WTC11 (cell line): ENCODE results near the gene PDXK. TPM values are rescaled to one million over a fixed set of nuclear protein-coding genes. Genes with fewer than 3 reads are reported as not detected.

ENCODE experiments used
- ATAC-seq: fragments of 200-7000 bp; cut with Tn5 transposase; 2 replicates; pipeline ENCODE4 v1.10.0; 2021; ENCODE audit warnings: mild to moderate bottlenecking, moderate library complexity
- CTCF ChIA-PET: fragments of 300-600 bp; sonication (Branson Sonifier 250); formaldehyde crosslinking; loops from one replicate; lab custom pipeline; 2021; ENCODE audit warnings: antibody characterized with exemption; lab: Charles Lee
- POLR2A ChIA-PET: fragments of 350-600 bp; sonication (Branson Sonifier 250); formaldehyde crosslinking; loops from one replicate; lab custom pipeline; 2021; ENCODE audit warnings: antibody characterized with exemption; lab: Charles Lee
- DNase-seq: peaks from one replicate; pipeline ENCODE4 v3.0.0; 2021; ENCODE audit warnings: low spot score
- H3K27ac Mint-ChIP-seq: 2 replicates; pipeline ENCODE4 v1.8.0; 2021; ENCODE audit warnings: mixed read lengths
- H3K27me3 Mint-ChIP-seq: 2 replicates; pipeline ENCODE4 v1.8.0; 2021; ENCODE audit warnings: low read depth, mild to moderate bottlenecking, moderate library complexity, mixed read lengths
- H3K36me3 Mint-ChIP-seq: 2 replicates; pipeline ENCODE4 v1.8.0; 2021; ENCODE audit warnings: mixed read lengths
- H3K4me1 Mint-ChIP-seq: 2 replicates; pipeline ENCODE4 v1.8.0; 2022; ENCODE audit warnings: mixed read lengths
- H3K4me3 Mint-ChIP-seq: 2 replicates; pipeline ENCODE4 v1.8.0; 2021; ENCODE audit warnings: mild to moderate bottlenecking, moderate library complexity, mixed read lengths
- H3K9me3 Mint-ChIP-seq: 2 replicates; pipeline ENCODE4 v1.8.0; 2021; ENCODE audit warnings: mixed read lengths
- AR ChIP-seq: fragments of 250-450 bp; sonication (Bioruptor Pico); IDR thresholded peaks from 2 replicates; pipeline ENCODE4 v1.9.0; 2021; ENCODE audit warnings: mild to moderate bottlenecking
- CDX4 ChIP-seq: fragments of 250-450 bp; sonication (Bioruptor Pico); IDR thresholded peaks from 2 replicates; pipeline ENCODE4 v1.9.0; 2021; ENCODE audit warnings: moderate library complexity, mild to moderate bottlenecking, inconsistent platforms, borderline replicate concordance
- CREB1 ChIP-seq: sonication (generic); formaldehyde crosslinking; IDR thresholded peaks from 2 replicates; pipeline ENCODE4 v1.8.0; 2023; ENCODE audit warnings: mild to moderate bottlenecking, missing genetic modification reagents
- CREM ChIP-seq: sonication (generic); formaldehyde crosslinking; IDR thresholded peaks from 2 replicates; pipeline ENCODE4 v1.8.1; 2022; ENCODE audit warnings: mild to moderate bottlenecking, missing genetic modification reagents, moderate library complexity
- ESRRA ChIP-seq: sonication (generic); formaldehyde crosslinking; IDR thresholded peaks from 2 replicates; pipeline ENCODE4 v1.8.1; 2022; ENCODE audit warnings: mild to moderate bottlenecking, missing genetic modification reagents, borderline replicate concordance
- FOXJ3 ChIP-seq: sonication (generic); formaldehyde crosslinking; IDR thresholded peaks from 2 replicates; pipeline ENCODE4 v1.9.0; 2021; ENCODE audit warnings: missing genetic modification reagents, mild to moderate bottlenecking, borderline replicate concordance
- FOXK1 ChIP-seq: sonication (generic); formaldehyde crosslinking; IDR thresholded peaks from 2 replicates; pipeline ENCODE4 v1.8.0; 2022; ENCODE audit warnings: mild to moderate bottlenecking, moderate library complexity, missing genetic modification reagents
- GTF2I ChIP-seq: fragments of 250-450 bp; sonication (Bioruptor Pico); conservative IDR thresholded peaks from 2 replicates; pipeline ENCODE4 v1.4.0; 2021; ENCODE audit warnings: mild to moderate bottlenecking
- NR3C1 ChIP-seq: sonication (generic); formaldehyde crosslinking; conservative IDR thresholded peaks from 2 replicates; pipeline ENCODE4 v1.8.1; 2023; ENCODE audit warnings: low read depth, mild to moderate bottlenecking, missing genetic modification reagents
- PRDM15 ChIP-seq: sonication (generic); formaldehyde crosslinking; IDR thresholded peaks from 2 replicates; pipeline ENCODE4 v1.8.0; 2022; ENCODE audit warnings: missing genetic modification reagents
- SMAD4 ChIP-seq: sonication (generic); formaldehyde crosslinking; IDR thresholded peaks from 2 replicates; pipeline ENCODE4 v1.8.0; 2022; ENCODE audit warnings: mild to moderate bottlenecking, missing genetic modification reagents
- ZMAT4 ChIP-seq: fragments of 250-450 bp; sonication (Bioruptor Pico); IDR thresholded peaks from 2 replicates; pipeline ENCODE4 v1.9.0; 2021; ENCODE audit warnings: mild to moderate bottlenecking
- ZNF138 ChIP-seq: sonication (generic); formaldehyde crosslinking; conservative IDR thresholded peaks from 2 replicates; pipeline ENCODE4 v1.8.1; 2022; ENCODE audit warnings: mild to moderate bottlenecking, moderate library complexity, missing genetic modification reagents
- ZNF396 ChIP-seq: fragments of 250-450 bp; sonication (Bioruptor Pico); IDR thresholded peaks from 2 replicates; pipeline ENCODE4 v1.8.0; 2021; ENCODE audit warnings: mild to moderate bottlenecking, moderate library complexity, borderline replicate concordance
- total RNA-seq: library from RNA; stranded (reverse); gene quantifications from 3 replicates; pipeline ENCODE4 v1.2.3, GENCODE V29; 2021
- TF ChIP-seq, protein P1 (sequence below): sonication (generic); formaldehyde crosslinking; IDR thresholded peaks from 2 replicates; pipeline ENCODE4 v1.8.1; 2022; ENCODE audit warnings: mild to moderate bottlenecking, moderate library complexity, missing genetic modification reagents

Gene PDXK
- total RNA-seq, 1 experiment from 2014 or later = 120 TPM

DNA sequence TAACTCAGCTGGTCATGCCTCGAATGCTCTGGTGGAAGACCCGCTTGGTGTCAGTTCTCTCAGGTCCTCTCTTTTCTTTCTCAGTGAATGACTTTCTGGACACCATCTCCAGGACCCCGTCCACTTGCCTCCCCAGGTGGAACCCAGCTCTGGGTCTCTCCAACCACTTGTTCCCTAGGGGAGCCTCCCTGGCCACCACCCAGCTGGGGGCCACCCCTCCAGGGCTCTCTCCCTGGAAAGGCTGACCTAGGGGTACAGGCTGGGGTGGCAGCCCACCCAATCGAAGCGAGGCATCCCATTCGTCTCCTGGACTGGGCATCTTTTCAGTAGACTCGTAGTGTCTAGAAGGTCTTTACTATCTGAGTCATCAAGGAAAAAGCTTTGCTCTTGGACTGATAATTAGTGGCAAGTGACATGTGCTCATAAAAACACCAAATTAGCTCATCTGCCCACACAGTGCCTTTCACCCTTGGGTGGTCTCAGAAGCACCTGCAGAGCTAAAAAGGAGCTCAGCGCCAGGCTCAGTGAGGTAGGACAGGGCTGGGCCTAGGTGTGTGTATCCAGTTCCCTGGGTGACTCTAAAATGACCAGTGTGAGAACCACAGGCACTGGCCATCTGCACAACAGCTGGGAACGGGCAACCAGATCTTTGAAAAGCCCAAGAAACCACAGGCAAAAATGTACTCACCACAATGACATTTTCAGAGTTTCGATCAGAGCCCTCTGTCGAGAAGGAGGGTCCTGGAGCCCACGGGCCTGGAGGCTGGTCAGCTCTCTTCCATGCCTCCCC lies 2.4 kb upstream of the PDXK start:
- POLR2A ChIA-PET = interaction anchor here (1.2 kb wide), 1 partner anchor 12 kb away, joined by 3 read pairs; no protein-coding TSS in a partner anchor
- peaks cover 26% of the 10 kb centered on the region for H3K4me1 Mint-ChIP-seq

More for the DNA sequence above, 2.4 kb upstream of the PDXK start:
- Mint-ChIP-seq H3K9me3 (no peaks in the 10 kb centered on the region), H3K4me3 (no peak overlapping the region), H3K36me3 (no peaks in the 10 kb centered on the region), H3K27me3 (peaks cover 9% of the 10 kb centered on the region), H3K27ac (no peak overlapping the region)
- ATAC-seq = no peak
- TF ChIP-seq CREB1 (CRISPR knock-in tag) = no peak
- TF ChIP-seq NR3C1 (CRISPR knock-in tag) = no peak
- no peak for TF ChIP-seq ZNF138
- TF ChIP-seq ESRRA (CRISPR knock-in tag) = no peak
- no peak for TF ChIP-seq CREM
- TF ChIP-seq ZNF396 = no peak
- no peak for TF ChIP-seq PRDM15 (CRISPR knock-in tag)
- TF ChIP-seq ZMAT4 = no peak
- no peak for TF ChIP-seq FOXK1
- no peak for TF ChIP-seq GTF2I
- TF ChIP-seq, protein P1, sequence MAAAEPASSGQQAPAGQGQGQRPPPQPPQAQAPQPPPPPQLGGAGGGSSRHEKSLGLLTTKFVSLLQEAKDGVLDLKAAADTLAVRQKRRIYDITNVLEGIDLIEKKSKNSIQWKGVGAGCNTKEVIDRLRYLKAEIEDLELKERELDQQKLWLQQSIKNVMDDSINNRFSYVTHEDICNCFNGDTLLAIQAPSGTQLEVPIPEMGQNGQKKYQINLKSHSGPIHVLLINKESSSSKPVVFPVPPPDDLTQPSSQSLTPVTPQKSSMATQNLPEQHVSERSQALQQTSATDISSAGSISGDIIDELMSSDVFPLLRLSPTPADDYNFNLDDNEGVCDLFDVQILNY (CRISPR knock-in tag) = no peak
- no peak for TF ChIP-seq AR (CRISPR knock-in tag)
- no peak for TF ChIP-seq SMAD4 (CRISPR knock-in tag)
- TF ChIP-seq FOXJ3 (CRISPR knock-in tag) = no peak
- no peak for TF ChIP-seq CDX4 (CRISPR knock-in tag)
- CTCF ChIA-PET = interaction anchor here (1.9 kb wide), 1 partner anchor 12 kb away, joined by 8 read pairs; no protein-coding TSS in a partner anchor
- DNase-seq = no peak
